HepG2 (cell line): ENCODE results near the gene LSM14B. TPM values are rescaled to one million over a fixed set of nuclear protein-coding genes. Genes with fewer than 3 reads are reported as not detected.

Experiments used
- ASH2L ChIP-seq: fragments of 300-600, 200-600 bp; sonication (generic); IDR thresholded peaks from 2 replicates; pipeline ENCODE4 v1.7.0; 2017; ENCODE audit warnings: low read depth, mild to moderate bottlenecking, moderate library complexity, mixed read lengths, low read length; ENCODE audit not compliant: insufficient read length
- FOXO1 ChIP-seq: sonication (generic); formaldehyde crosslinking; IDR thresholded peaks from 2 replicates; pipeline ENCODE4 v1.4.0; 2020; ENCODE audit warnings: missing genetic modification reagents
- LBX2 ChIP-seq: sonication (generic); formaldehyde crosslinking; IDR thresholded peaks from 2 replicates; pipeline ENCODE4 v1.5.0; 2020; ENCODE audit warnings: missing genetic modification reagents, mild to moderate bottlenecking, borderline replicate concordance
- NCOA1 ChIP-seq: sonication (generic); formaldehyde crosslinking; IDR thresholded peaks from 2 replicates; pipeline ENCODE4 v1.9.0; 2021; ENCODE audit warnings: missing genetic modification reagents
- PRDM4 ChIP-seq: sonication (generic); formaldehyde crosslinking; IDR thresholded peaks from 2 replicates; pipeline ENCODE4 v1.9.0; 2021; ENCODE audit warnings: missing genetic modification reagents, borderline replicate concordance
- SNAPC5 ChIP-seq: sonication (generic); formaldehyde crosslinking; IDR thresholded peaks from 2 replicates; pipeline ENCODE4 v1.8.1; 2023; ENCODE audit warnings: mild to moderate bottlenecking, missing genetic modification reagents, borderline replicate concordance
- ZNF407 ChIP-seq: sonication (generic); formaldehyde crosslinking; IDR thresholded peaks from one replicate; pipeline ENCODE4 v1.5.1; 2020; ENCODE audit warnings: mild to moderate bottlenecking, missing genetic modification reagents; ENCODE audit errors: not compliant biosample characterization
- ZNF607 ChIP-seq: sonication (generic); formaldehyde crosslinking; IDR thresholded peaks from 2 replicates; pipeline ENCODE4 v1.5.1; 2020; ENCODE audit warnings: missing genetic modification reagents, mild to moderate bottlenecking, borderline replicate concordance
- ZNF616 ChIP-seq: sonication (generic); formaldehyde crosslinking; IDR thresholded peaks from 2 replicates; pipeline ENCODE4 v1.5.0; 2020; ENCODE audit warnings: low read depth, mild to moderate bottlenecking, missing genetic modification reagents
- ZNF784 ChIP-seq: sonication (generic); formaldehyde crosslinking; IDR thresholded peaks from 2 replicates; pipeline ENCODE4 v1.5.1; 2020; ENCODE audit warnings: missing genetic modification reagents, mild to moderate bottlenecking, borderline replicate concordance
- polyA plus RNA-seq, 8 experiments: library from polyadenylated mRNA; depleted of rRNA in 3 of 8; stranded (reverse) in 7 of 8; unstranded in 1 of 8; fragments of >200 nt; fragmentation: Illumina TruSeq in 4 of 8; extraction: Trizol in 4 of 8; gene quantifications; 2 replicates each; pipeline versions ENCODE4 v1.2.1 to v1.2.3, GENCODE V29; 2011 to 2016; ENCODE audit warnings: low read depth in 4 of 8, missing spikeins in 1 of 8, mixed read lengths in 1 of 8; ENCODE audit not compliant: insufficient read depth in 1 of 8
- total RNA-seq, 5 experiments: library from RNA; depleted of rRNA; stranded (reverse); fragments of >200 nt; fragmentation: Illumina TruSeq; extraction: Trizol; gene quantifications; 2 replicates each; pipeline ENCODE4 v1.2.3, GENCODE V29; 2016; ENCODE audit warnings: low read depth in 1 of 5
- TF ChIP-seq, protein P1 (sequence below): sonication (generic); formaldehyde crosslinking; IDR thresholded peaks from 2 replicates; pipeline ENCODE4 v1.8.1; 2023; ENCODE audit warnings: missing genetic modification reagents, mild to moderate bottlenecking, borderline replicate concordance
- TF ChIP-seq, protein P2 (sequence below): sonication (generic); formaldehyde crosslinking; IDR thresholded peaks from 2 replicates; pipeline ENCODE4 v1.4.0; 2020; ENCODE audit warnings: missing genetic modification reagents, mild to moderate bottlenecking, borderline replicate concordance

LSM14B gene
- total and polyA plus RNA-seq, 2 of the 13 experiments (the other 11 are each of a cell fraction or from before 2014, with no cell fraction given): 43.3 to 79.2 TPM

- TF ChIP-seq, protein P1, sequence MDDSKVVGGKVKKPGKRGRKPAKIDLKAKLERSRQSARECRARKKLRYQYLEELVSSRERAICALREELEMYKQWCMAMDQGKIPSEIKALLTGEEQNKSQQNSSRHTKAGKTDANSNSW (CRISPR knock-in tag): peak; percentile 69; the same call in 1 of the 2 replicates
- TF ChIP-seq ZNF616 (CRISPR knock-in tag) (peak; percentile 6; the same call in 1 of the 2 replicates), ZNF784 (CRISPR knock-in tag) (peak; percentile 59), SNAPC5 (CRISPR knock-in tag) (no peak), ZNF407 (CRISPR knock-in tag) (peak; percentile 83), ASH2L (peak; percentile 59), FOXO1 (CRISPR knock-in tag) (0 out of 2 replicates have a peak, but pooled peaks have one; percentile 43), LBX2 (CRISPR knock-in tag) (peak; percentile 41; the same call in 1 of the 2 replicates), NCOA1 (CRISPR knock-in tag) (no peak), ZNF607 (CRISPR knock-in tag) (peak; percentile 56; the same call in 1 of the 2 replicates), PRDM4 (peak; percentile 43; the same call in 1 of the 2 replicates)
- TF ChIP-seq, protein P2, sequence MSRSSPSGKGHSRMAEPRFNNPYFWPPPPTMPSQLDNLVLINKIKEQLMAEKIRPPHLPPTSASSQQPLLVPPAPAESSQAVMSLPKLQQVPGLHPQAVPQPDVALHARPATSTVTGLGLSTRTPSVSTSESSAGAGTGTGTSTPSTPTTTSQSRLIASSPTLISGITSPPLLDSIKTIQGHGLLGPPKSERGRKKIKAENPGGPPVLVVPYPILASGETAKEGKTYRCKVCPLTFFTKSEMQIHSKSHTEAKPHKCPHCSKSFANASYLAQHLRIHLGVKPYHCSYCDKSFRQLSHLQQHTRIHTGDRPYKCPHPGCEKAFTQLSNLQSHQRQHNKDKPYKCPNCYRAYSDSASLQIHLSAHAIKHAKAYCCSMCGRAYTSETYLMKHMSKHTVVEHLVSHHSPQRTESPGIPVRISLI (CRISPR knock-in tag): no peak
Measured at GRCh38 chr20:62119591-62120364, 2.5 kb upstream of the LSM14B start (continued).
